Fibroblast of lung (primary cell): Measurements from ENCODE around the gene SEC24C. TPM values are rescaled to one million over a fixed set of nuclear protein-coding genes. Genes with fewer than 3 reads are reported as not detected.

Source experiments
- DNase-seq, 2 donors: peaks; one replicate each; pipeline versions ENCODE4 v3.0.0 to v3.0.0-alpha.2; 2010; ENCODE audit warnings: low read depth in 2 of 2
- H2AFZ ChIP-seq: 2 replicates; pipeline ENCODE4 v1.5.1; 2012; ENCODE audit warnings: low read length, control low read depth, inconsistent platforms
- H3K27ac ChIP-seq: 2 replicates; pipeline ENCODE4 v1.5.1; 2011; ENCODE audit warnings: low read length, control low read depth; ENCODE audit not compliant: insufficient read depth
- H3K27me3 ChIP-seq: 2 replicates; pipeline ENCODE4 v1.5.1; 2011; ENCODE audit warnings: mild to moderate bottlenecking, low read length; ENCODE audit not compliant: control insufficient read depth, insufficient read depth
- H3K36me3 ChIP-seq: 2 replicates; pipeline ENCODE4 v1.5.1; 2011; ENCODE audit warnings: low read length; ENCODE audit not compliant: control insufficient read depth, insufficient read depth
- H3K4me1 ChIP-seq: 2 replicates; pipeline ENCODE4 v1.5.1; 2011; ENCODE audit warnings: low read length; ENCODE audit not compliant: control insufficient read depth, insufficient read depth; ENCODE audit errors: extremely low read depth
- H3K4me2 ChIP-seq: 2 replicates; pipeline ENCODE4 v1.5.1; 2011; ENCODE audit warnings: low read length, control low read depth; ENCODE audit not compliant: insufficient read depth; ENCODE audit errors: extremely low read depth
- H3K4me3 ChIP-seq, 4 experiments: fragments of 200-600 bp in 1 of 4; sonication (generic) in 1 of 4; replicated peaks in 1 of 4; 2 replicates each; pipeline ENCODE4 v1.5.1; 2011 to 2016; ENCODE audit warnings: low read length in 4 of 4, low read depth in 3 of 4, mild to moderate bottlenecking in 3 of 4, control low read depth in 2 of 4, inconsistent platforms in 1 of 4, mixed read lengths in 1 of 4; ENCODE audit not compliant: insufficient read depth in 1 of 4; ENCODE audit errors: control extremely low read depth in 1 of 4
- H3K79me2 ChIP-seq: 2 replicates; pipeline ENCODE4 v1.5.1; 2012; ENCODE audit warnings: mild to moderate bottlenecking, low read length, inconsistent platforms; ENCODE audit not compliant: control insufficient read depth, insufficient read depth
- H3K9ac ChIP-seq: 2 replicates; pipeline ENCODE4 v1.5.1; 2011; ENCODE audit warnings: mild to moderate bottlenecking, low read length, control low read depth; ENCODE audit not compliant: insufficient read depth
- H3K9me3 ChIP-seq: 2 replicates; pipeline ENCODE4 v1.5.1; 2012; ENCODE audit warnings: low read depth, low read length; ENCODE audit not compliant: control insufficient read depth, insufficient read depth
- H4K20me1 ChIP-seq: 2 replicates; pipeline ENCODE4 v1.5.1; 2011; ENCODE audit warnings: low read length; ENCODE audit not compliant: control insufficient read depth, insufficient read depth; ENCODE audit errors: extremely low read depth
- CTCF ChIP-seq, 2 donors: IDR thresholded peaks in 1 of 2; conservative IDR thresholded peaks in 1 of 2; 1 replicate in 1 of 2; 2 replicates in 1 of 2; pipeline ENCODE4 v1.5.1; 2011 to 2012; ENCODE audit warnings: low read length in 2 of 2, control low read depth in 1 of 2, inconsistent platforms in 1 of 2, low read depth in 1 of 2, mild to moderate bottlenecking in 1 of 2
- EZH2 ChIP-seq: IDR thresholded peaks from 2 replicates; pipeline ENCODE4 v1.5.1; 2012; ENCODE audit warnings: low read length, control low read depth, mild to moderate bottlenecking; ENCODE audit errors: missing control alignments
- polyA plus RNA-seq, 2 donors: library from polyadenylated mRNA; depleted of rRNA in 1 of 2; stranded (reverse) in 1 of 2; unstranded in 1 of 2; fragments of >200 nt; gene quantifications; 2 replicates each; pipeline ENCODE4 v1.2.1, GENCODE V29; 2011 to 2012; ENCODE audit warnings: missing spikeins in 1 of 2
- total RNA-seq: library from RNA; depleted of rRNA; stranded (reverse); fragments of >200 nt; gene quantifications from 2 replicates; pipeline ENCODE4 v1.2.1, GENCODE V29; 2014

Gene SEC24C
- total and polyA plus RNA-seq, 2 donors (not counting 1 experiment from before 2014, with no cell fraction given): 58.0 to 60.4 TPM

GRCh38 chr10:73762915-73763314 is 18.7 kb downstream of the SEC24C start:
- H3K36me3 ChIP-seq: peaks cover 25% of the 10 kb centered on the region
- DNase-seq: peak in 1 of 2 donors; percentile 50
- no peak for TF ChIP-seq CTCF (conservative IDR thresholded peaks at IDR 0.05 in 1 of 2, IDR thresholded peaks at IDR 0.05 in 1 of 2; ENCODE audit: low read depth in 1 of 2, low read length in 2 of 2)
- no peak for TF ChIP-seq EZH2
- no peaks in the 10 kb centered on the region for H3K9me3 ChIP-seq
- no peaks in the 10 kb centered on the region for H4K20me1 ChIP-seq
- H3K4me2 ChIP-seq: no peak overlapping the region
- H3K4me3 ChIP-seq: no peak overlapping the region
- H3K27ac ChIP-seq: no peak overlapping the region
- no peaks in the 10 kb centered on the region for H3K79me2 ChIP-seq
- no peak overlapping the region for H3K9ac ChIP-seq
- H3K4me1 ChIP-seq: no peaks in the 10 kb centered on the region
- H3K27me3 ChIP-seq: no peaks in the 10 kb centered on the region
- H2AFZ ChIP-seq: no peak overlapping the region

GRCh38 chr10:73763343-73763742 is 19.2 kb downstream of the SEC24C start:
- Histone ChIP-seq H3K27ac (no peak overlapping the region), H3K4me3 (no peak overlapping the region), H3K27me3 (no peaks in the 10 kb centered on the region), H2AFZ (no peak overlapping the region), H3K9ac (no peak overlapping the region), H3K36me3 (peaks cover 25% of the 10 kb centered on the region), H3K79me2 (no peaks in the 10 kb centered on the region), H3K9me3 (no peaks in the 10 kb centered on the region), H4K20me1 (no peaks in the 10 kb centered on the region), H3K4me1 (no peaks in the 10 kb centered on the region), H3K4me2 (no peak overlapping the region)
- DNase-seq: no peak
- TF ChIP-seq EZH2 (no peak), CTCF (conservative IDR thresholded peaks at IDR 0.05 in 1 of 2, IDR thresholded peaks at IDR 0.05 in 1 of 2; ENCODE audit: low read depth in 1 of 2, low read length in 2 of 2) (no peak)

- H3K36me3 ChIP-seq: peaks cover 34% of the 10 kb centered on the region
- no peak overlapping the region for H3K4me2 ChIP-seq
- H3K79me2 ChIP-seq: no peaks in the 10 kb centered on the region
- no peak overlapping the region for H3K9ac ChIP-seq
- no peak for TF ChIP-seq CTCF (conservative IDR thresholded peaks at IDR 0.05 in 1 of 2, IDR thresholded peaks at IDR 0.05 in 1 of 2; ENCODE audit: low read depth in 1 of 2, low read length in 2 of 2)
- no peak for TF ChIP-seq EZH2
- no peaks in the 10 kb centered on the region for H4K20me1 ChIP-seq
- H3K4me1 ChIP-seq: no peaks in the 10 kb centered on the region
- H3K27me3 ChIP-seq: no peaks in the 10 kb centered on the region
- H3K4me3 ChIP-seq: no peak overlapping the region
- no peaks in the 10 kb centered on the region for H3K9me3 ChIP-seq
- no peak overlapping the region for H2AFZ ChIP-seq
- no peak overlapping the region for H3K27ac ChIP-seq
- no peak for DNase-seq
Measured at GRCh38 chr10:73765066-73765465, 20.9 kb downstream of the SEC24C start.
